ENCODE results near the gene ACTN3.
A peak's percentile ranks its signal among the peaks of the same experiment; 100 is the strongest.

ACTN3 gene

GRCh38 chr11:66556086-66556485, 9.4 kb downstream of the ACTN3 start:
- Mint-ChIP-seq H3K9me3 (no peaks in the 10 kb centered on the region), H3K4me1 (peaks cover 6% of the 10 kb centered on the region), H3K27me3 (peaks cover 33% of the 10 kb centered on the region), H3K4me3 (no peak overlapping the region), H3K27ac (peak overlapping the region in 1 of 2 donors; percentile 74)
- no peak for DNase-seq
- ATAC-seq = no peak

- Mint-ChIP-seq H3K4me3 (no peak overlapping the region), H3K27ac (no peak overlapping the region), H3K4me1 (peaks cover 6% of the 10 kb centered on the region), H3K9me3 (no peaks in the 10 kb centered on the region), H3K27me3 (peaks cover 33% of the 10 kb centered on the region)
- no peak for DNase-seq
- ATAC-seq = no peak
Measured at GRCh38 chr11:66557733-66558326, 11.1 kb downstream of the ACTN3 start.

GRCh38 chr11:66559142-66559865, 12.6 kb downstream of the ACTN3 start:
- H3K27me3 Mint-ChIP-seq = peaks cover 33% of the 10 kb centered on the region
- H3K9me3 Mint-ChIP-seq = no peaks in the 10 kb centered on the region
- peak overlapping the region in 1 of 2 donors; percentile 37 for H3K4me3 Mint-ChIP-seq
- H3K4me1 Mint-ChIP-seq = peaks cover 6% of the 10 kb centered on the region
- no peak overlapping the region for H3K27ac Mint-ChIP-seq
- DNase-seq = no peak
- peak; percentile 44 for ATAC-seq

GRCh38 chr11:66559866-66560676, 13.4 kb downstream of the ACTN3 start:
- Mint-ChIP-seq H3K4me3 (no peak overlapping the region), H3K27me3 (peaks cover 33% of the 10 kb centered on the region), H3K9me3 (no peaks in the 10 kb centered on the region), H3K27ac (no peak overlapping the region), H3K4me1 (peaks cover 6% of the 10 kb centered on the region)
- ATAC-seq = no peak
- DNase-seq = no peak

DNA sequence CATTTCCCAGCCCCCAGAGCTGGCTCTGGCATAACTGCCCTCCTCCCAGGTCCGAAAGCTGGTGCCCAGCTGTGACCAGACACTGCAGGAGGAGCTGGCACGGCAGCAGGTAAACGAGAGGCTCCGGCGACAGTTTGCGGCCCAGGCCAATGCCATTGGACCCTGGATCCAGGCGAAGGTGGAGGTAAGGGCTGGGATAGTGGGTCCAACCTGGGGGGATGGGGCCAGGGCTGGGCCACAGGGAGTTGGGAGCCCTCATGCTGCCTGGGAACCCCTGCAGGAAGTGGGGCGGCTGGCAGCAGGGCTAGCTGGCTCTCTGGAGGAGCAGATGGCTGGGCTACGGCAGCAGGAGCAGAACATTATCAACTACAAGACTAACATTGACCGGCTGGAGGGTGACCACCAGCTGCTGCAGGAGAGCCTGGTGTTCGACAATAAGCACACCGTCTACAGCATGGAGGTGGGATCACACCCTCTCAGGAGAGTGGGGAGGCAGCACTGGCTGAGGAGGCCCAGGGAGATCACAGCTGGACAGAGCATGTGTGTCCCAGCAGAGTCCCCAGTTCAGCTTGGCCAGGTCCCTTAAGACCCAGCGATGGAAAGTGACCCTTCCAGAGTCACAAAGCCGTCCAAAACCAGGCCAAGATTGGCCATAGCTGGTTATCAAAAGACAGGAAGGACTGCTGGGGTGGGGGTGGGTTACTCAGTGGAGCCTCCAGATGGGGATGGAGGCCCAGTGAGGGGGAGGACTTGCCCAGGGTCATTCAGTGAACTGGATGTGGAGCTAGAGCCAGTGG, 14.7 kb downstream of the ACTN3 start:
- Mint-ChIP-seq H3K27me3 (peaks cover 27% of the 10 kb centered on the region), H3K4me1 (peaks cover 6% of the 10 kb centered on the region), H3K27ac (peak overlapping the region in 1 of 2 donors; percentile 30), H3K4me3 (no peak overlapping the region), H3K9me3 (no peaks in the 10 kb centered on the region)
- ATAC-seq = no peak
- DNase-seq = no peak

GRCh38 chr11:66561975-66562248, 15.2 kb downstream of the ACTN3 start:
- Mint-ChIP-seq H3K4me1 (peaks cover 6% of the 10 kb centered on the region), H3K9me3 (no peaks in the 10 kb centered on the region), H3K27ac (no peak overlapping the region), H3K4me3 (no peak overlapping the region), H3K27me3 (peaks cover 25% of the 10 kb centered on the region)
- DNase-seq (no peak), ATAC-seq (no peak)

- no peak overlapping the region for H3K4me3 Mint-ChIP-seq
- DNase-seq = no peak
- no peak overlapping the region for H3K27ac Mint-ChIP-seq
- no peak for ATAC-seq
- no peaks in the 10 kb centered on the region for H3K9me3 Mint-ChIP-seq
- H3K27me3 Mint-ChIP-seq = peaks cover 22% of the 10 kb centered on the region
- H3K4me1 Mint-ChIP-seq = peaks cover 9% of the 10 kb centered on the region
Measured at GRCh38 chr11:66562275-66562674, 15.6 kb downstream of the ACTN3 start.

DNA sequence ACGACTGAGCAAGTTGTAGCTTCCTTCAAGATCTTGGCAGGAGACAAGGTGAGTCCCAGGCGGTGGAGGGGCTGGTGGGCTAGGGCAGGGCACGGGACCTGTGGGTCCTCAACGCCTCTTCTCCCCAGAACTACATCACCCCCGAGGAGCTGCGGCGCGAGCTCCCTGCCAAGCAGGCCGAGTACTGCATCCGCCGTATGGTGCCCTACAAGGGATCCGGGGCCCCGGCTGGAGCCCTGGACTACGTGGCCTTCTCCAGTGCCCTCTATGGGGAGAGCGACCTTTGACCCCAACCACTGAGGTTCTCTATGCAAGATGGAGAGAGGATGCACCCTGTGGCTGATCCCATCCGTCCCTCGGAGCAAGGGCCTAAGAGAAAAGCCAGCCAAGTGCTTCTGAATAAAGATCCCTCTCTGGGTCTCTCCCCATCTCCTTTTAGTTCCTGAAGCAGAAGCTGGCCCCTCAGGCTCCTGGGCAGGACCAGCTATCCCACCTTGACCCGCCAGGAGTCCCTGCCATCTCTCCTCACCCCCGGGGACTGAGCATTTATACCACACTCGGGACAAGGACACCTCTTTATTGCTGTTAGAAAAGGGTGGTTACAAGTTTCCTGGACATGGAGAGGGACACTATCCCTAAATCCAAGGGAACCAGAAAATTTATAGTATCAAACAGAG, 16.3 kb downstream of the ACTN3 start:
- Mint-ChIP-seq H3K4me3 (no peak overlapping the region), H3K4me1 (peaks cover 16% of the 10 kb centered on the region), H3K27me3 (peaks cover 14% of the 10 kb centered on the region), H3K9me3 (no peaks in the 10 kb centered on the region), H3K27ac (no peak overlapping the region)
- no peak for DNase-seq
- ATAC-seq = no peak

DNA sequence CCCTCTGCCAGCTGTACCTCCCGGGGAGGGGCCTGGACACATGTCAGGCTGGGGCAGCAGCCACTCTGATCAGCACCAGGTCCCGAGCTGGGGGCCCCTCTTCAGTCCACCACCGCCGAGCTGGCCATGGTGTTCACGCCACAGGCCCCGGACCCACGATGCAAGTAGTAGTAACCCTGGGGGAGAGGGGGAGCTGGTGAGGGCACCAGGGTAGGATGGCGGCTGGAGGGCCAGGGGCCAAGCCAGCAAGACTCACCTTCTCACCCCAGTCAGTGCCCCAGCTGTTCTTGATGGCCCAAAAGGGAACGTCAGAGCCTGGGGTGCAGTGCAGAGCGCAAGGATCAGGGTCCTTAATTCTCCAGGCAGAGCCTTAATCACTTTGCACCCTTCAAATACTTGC, 17.1 kb downstream of the ACTN3 start:
- ATAC-seq (no peak), DNase-seq (no peak)
- Mint-ChIP-seq H3K4me1 (peaks cover 21% of the 10 kb centered on the region), H3K27me3 (peaks cover 6% of the 10 kb centered on the region), H3K9me3 (no peaks in the 10 kb centered on the region), H3K27ac (no peak overlapping the region), H3K4me3 (no peak overlapping the region)

DNA sequence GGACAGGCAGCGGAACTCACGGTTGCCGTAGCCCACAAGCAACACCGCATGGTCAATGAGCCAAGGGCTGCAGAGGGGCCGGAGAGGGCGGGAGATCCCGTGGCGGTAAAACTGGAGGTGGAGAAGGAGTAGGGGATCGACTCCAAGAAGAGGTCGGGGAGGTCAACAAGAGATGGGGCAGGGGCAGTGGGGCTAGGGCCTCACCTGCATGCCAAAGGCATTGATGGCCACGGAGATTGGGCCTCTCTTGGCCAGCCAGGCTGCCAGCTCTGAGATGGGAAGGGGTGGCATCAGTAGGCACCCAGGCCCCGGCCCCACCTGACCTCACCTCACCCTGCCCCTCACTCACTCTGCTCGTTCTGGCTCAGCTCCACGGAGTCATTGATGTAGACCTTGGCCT, 17.8 kb downstream of the ACTN3 start:
- ATAC-seq = no peak
- no peak for DNase-seq
- Mint-ChIP-seq H3K27me3 (no peaks in the 10 kb centered on the region), H3K4me3 (no peak overlapping the region), H3K27ac (no peak overlapping the region), H3K9me3 (no peaks in the 10 kb centered on the region), H3K4me1 (peaks cover 18% of the 10 kb centered on the region)

DNA sequence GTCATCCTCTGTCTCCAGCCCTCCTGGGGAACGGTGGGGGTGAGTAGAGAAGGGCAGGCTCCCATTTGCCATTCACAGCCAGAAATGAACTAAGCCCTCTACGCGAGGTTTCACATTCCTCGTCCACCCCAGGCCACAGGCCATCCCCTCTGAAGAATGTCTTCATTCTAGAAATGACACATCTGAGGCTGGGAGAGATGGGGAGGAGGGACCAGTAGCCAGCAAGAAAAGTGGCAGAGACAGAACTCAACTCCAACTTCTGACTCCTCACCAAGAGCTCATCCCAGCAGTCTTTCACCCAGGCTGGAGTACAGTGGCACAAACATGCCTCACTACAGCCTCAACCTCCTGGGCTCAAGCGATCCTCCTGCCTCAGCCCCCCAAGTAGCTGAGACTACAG, 18.3 kb downstream of the ACTN3 start:
- H3K9me3 Mint-ChIP-seq = no peaks in the 10 kb centered on the region
- peaks cover 18% of the 10 kb centered on the region for H3K4me1 Mint-ChIP-seq
- H3K27ac Mint-ChIP-seq = no peak overlapping the region
- DNase-seq (no peak), ATAC-seq (no peak)
- no peaks in the 10 kb centered on the region for H3K27me3 Mint-ChIP-seq
- no peak overlapping the region for H3K4me3 Mint-ChIP-seq

DNA sequence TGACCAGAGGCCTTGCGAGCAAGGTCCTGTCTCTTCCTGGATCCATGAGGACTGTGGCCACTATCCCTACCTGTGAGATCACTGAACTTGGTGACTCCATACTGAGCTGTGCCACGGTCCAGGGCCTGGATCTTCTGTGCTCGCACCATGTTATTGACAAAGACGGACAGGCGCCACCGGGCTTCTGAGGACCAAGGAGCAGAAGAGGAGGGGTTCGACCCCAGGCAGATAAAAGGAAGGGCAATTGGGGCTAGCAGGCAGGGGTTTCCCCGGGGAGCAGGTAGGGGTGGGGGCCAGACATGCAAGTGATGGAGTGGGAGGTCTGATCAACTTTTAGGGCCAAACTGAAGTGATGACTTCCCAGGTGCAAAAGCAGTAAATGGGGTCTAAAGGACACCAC, 19.5 kb downstream of the ACTN3 start:
- H3K9me3 Mint-ChIP-seq = no peaks in the 10 kb centered on the region
- H3K27me3 Mint-ChIP-seq = no peaks in the 10 kb centered on the region
- no peak overlapping the region for H3K4me3 Mint-ChIP-seq

DNA sequence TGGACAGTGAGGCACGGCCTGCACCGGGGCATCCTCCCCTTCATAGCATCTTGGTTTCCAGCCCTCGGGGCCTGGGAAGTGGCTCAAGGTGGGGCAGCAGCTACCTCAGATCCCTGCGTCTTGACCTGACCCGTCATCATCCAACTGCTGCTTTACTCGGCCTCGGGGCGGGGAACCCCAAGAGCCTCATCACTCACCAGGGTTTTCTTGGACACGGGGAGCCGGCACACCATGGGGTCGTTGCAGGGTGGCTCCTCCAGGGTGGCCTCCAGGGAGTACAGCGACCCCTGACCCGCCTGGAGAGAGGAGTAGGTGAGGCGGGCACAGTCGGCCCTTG, 21.1 kb downstream of the ACTN3 start:
- Mint-ChIP-seq H3K27ac (no peak overlapping the region), H3K4me1 (peaks cover 18% of the 10 kb centered on the region), H3K4me3 (peak overlapping the region; percentile 83 to 90), H3K9me3 (no peaks in the 10 kb centered on the region), H3K27me3 (no peaks in the 10 kb centered on the region)
- no peak for DNase-seq
- peak; percentile 44 for ATAC-seq

More for the DNA sequence above, 19.5 kb downstream of the ACTN3 start:
- no peak for DNase-seq
- H3K4me1 Mint-ChIP-seq = peaks cover 18% of the 10 kb centered on the region
- no peak overlapping the region for H3K27ac Mint-ChIP-seq
- no peak for ATAC-seq

DNA sequence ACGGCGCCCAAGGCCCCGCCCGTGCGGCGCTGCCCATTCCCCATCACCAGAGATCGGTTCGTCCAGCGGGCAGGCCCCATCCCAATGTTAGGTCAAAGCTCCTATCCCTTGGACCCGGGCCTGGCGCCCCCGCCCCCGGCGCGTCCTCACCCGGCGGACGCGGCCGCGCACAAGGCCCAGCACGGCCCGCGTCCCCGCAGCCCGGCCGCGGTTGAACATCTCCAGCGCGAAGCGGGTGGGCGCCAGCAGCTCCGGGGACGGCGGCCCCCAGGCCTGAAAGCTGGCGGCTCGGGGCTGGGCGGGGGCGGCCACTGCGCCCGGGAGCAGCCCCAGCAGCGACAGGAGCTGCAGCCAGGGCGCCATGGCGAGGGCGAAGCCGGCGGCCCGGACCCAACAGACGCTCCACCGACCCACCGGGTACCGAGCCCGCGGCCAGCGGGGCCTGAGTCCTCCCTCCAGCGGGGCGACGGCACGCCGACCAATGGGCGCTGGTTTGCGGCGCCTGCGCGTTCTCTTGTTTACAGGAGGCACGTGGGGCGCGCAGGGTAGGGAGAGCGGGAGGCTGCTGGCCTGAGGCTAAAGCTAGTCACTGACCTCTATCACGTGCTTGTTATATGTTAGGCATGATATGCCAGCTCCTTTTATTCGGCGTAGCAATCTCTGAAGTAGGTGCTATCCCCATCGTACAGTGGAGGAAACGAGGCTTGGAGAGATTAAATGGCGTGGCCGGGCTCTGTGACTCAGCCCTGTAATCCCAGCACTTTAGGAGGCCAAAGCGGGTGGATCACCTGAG, 21.6 kb downstream of the ACTN3 start, which contains the start of gene CTSF:
Gene CTSF (minus strand): TSS at position 483 of the 793 bp plus-strand sequence. CDS start 120 bp downstream, at position 363.
- no peaks in the 10 kb centered on the region for H3K9me3 Mint-ChIP-seq
- ATAC-seq (peak; percentile 92), DNase-seq (peak; percentile 58 to 67)
- peak within 1 kb of the TSS in 1 of 2 donors; percentile 40 for H3K27ac Mint-ChIP-seq
- peak within 1 kb of the TSS; percentile 83 to 90 for H3K4me3 Mint-ChIP-seq
- H3K4me1 Mint-ChIP-seq = peaks cover 18% of the 10 kb centered on the region
- no peaks in the 10 kb centered on the region for H3K27me3 Mint-ChIP-seq

Data from stimulated activated naive CD8-positive, alpha-beta T cell treated with anti-CD3 and anti-CD28 coated beads, Interleukin-15, amount 100 ng/mL, for 72 hours (primary cell).